Vagina (tissue), 2 donors: ENCODE results near the gene MGA. TPM values are rescaled to one million over a fixed set of nuclear protein-coding genes. Genes with fewer than 3 reads are reported as not detected.

Experiments
- DNase-seq, 2 donors: peaks; one replicate each; pipeline ENCODE4 v3.0.0-alpha.2; 2017; ENCODE audit errors: extremely low spot score in 2 of 2
- H3K27ac ChIP-seq: fragments of 200-600 bp; sonication (generic); one replicate; pipeline ENCODE4 v1.5.1; 2019
- H3K27me3 ChIP-seq: fragments of 200-600 bp; sonication (generic); one replicate; pipeline ENCODE4 v1.5.1; 2019
- H3K36me3 ChIP-seq, 2 donors: fragments of 200-600 bp; sonication (generic); one replicate each; pipeline ENCODE4 v1.5.1; 2017 to 2019
- H3K4me1 ChIP-seq: fragments of 200-600 bp; sonication (generic); one replicate; pipeline ENCODE4 v1.5.1; 2019
- H3K4me3 ChIP-seq, 2 donors: fragments of 200-600 bp; sonication (generic); 1 replicate in 1 of 2; 2 replicates in 1 of 2; pipeline ENCODE4 v1.5.1; 2016 to 2019
- H3K9me3 ChIP-seq: fragments of 200-600 bp; sonication (generic); one replicate; pipeline ENCODE4 v1.5.1; 2019
- POLR2A ChIP-seq, 2 donors: fragments of 450-650 bp; IDR thresholded peaks; one replicate each; pipeline ENCODE4 v1.6.1; 2017; ENCODE audit warnings: antibody characterized with exemption in 2 of 2, mild to moderate bottlenecking in 2 of 2, moderate library complexity in 2 of 2
- POLR2AphosphoS5 ChIP-seq, 2 donors: sonication (generic); formaldehyde crosslinking; IDR thresholded peaks; one replicate each; pipeline ENCODE4 v1.9.0; 2017; ENCODE audit warnings: antibody characterized with exemption in 2 of 2, mild to moderate bottlenecking in 2 of 2, low read depth in 1 of 2; ENCODE audit not compliant: insufficient read depth in 1 of 2
- intact Hi-C: fragments of 100-400 bp; cut with DNase I; formaldehyde crosslinking; loops from one replicate; pipeline ENCODE4 v1.15.1; 2023
- total RNA-seq: library from RNA; depleted of rRNA; stranded (reverse); fragments of >200 nt; gene quantifications from one replicate; pipeline ENCODE4 v1.2.3, GENCODE V29; 2016
- TF ChIP-seq, protein P1 (sequence below), 3 experiments: fragments of 450-650 bp in 2 of 3; fragments of 200-600 bp in 1 of 3; sonication (generic) in 1 of 3; IDR thresholded peaks; one replicate each; pipeline ENCODE4 v1.5.1; 2017 to 2019; ENCODE audit warnings: antibody characterized with exemption in 3 of 3, mild to moderate bottlenecking in 2 of 3, moderate library complexity in 2 of 3

MGA gene
- total RNA-seq, 1 donor from 2014 or later: 44.2 TPM

DNA sequence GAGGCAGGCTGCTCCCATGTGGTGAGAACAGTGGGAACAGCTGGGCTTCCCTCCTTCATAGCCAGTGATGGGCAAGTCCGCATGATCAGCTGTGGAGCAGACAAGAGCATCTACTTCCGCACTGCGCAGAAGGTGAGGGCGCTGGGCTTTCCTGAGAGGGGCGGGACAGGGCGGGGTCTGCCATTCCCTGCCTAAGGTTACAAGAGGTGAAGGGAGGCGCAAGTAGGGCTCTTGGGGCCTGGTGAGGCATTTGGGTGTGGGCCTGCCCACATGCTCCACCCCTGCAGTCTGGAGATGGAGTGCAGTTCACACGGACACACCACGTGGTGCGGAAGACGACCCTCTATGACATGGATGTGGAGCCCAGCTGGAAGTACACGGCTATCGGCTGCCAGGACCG, 157.1 kb downstream of the MGA start:
- no peaks in the 10 kb centered on the region for H3K9me3 ChIP-seq
- H3K4me1 ChIP-seq: no peaks in the 10 kb centered on the region
- no peaks in the 10 kb centered on the region for H3K27me3 ChIP-seq
- H3K27ac ChIP-seq: no peak overlapping the region
- DNase-seq: no peak
- intact Hi-C loops: no loop called here
- TF ChIP-seq POLR2A (IDR thresholded peaks at IDR 0.05): no peak
- TF ChIP-seq, protein P1, sequence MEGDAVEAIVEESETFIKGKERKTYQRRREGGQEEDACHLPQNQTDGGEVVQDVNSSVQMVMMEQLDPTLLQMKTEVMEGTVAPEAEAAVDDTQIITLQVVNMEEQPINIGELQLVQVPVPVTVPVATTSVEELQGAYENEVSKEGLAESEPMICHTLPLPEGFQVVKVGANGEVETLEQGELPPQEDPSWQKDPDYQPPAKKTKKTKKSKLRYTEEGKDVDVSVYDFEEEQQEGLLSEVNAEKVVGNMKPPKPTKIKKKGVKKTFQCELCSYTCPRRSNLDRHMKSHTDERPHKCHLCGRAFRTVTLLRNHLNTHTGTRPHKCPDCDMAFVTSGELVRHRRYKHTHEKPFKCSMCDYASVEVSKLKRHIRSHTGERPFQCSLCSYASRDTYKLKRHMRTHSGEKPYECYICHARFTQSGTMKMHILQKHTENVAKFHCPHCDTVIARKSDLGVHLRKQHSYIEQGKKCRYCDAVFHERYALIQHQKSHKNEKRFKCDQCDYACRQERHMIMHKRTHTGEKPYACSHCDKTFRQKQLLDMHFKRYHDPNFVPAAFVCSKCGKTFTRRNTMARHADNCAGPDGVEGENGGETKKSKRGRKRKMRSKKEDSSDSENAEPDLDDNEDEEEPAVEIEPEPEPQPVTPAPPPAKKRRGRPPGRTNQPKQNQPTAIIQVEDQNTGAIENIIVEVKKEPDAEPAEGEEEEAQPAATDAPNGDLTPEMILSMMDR (IDR thresholded peaks at IDR 0.05): no peak
- TF ChIP-seq POLR2AphosphoS5 (IDR thresholded peaks at IDR 0.05; ENCODE audit: insufficient read depth in 1 of 2, low read depth in 1 of 2): no peak
- H3K36me3 ChIP-seq: peaks cover 0 to 76% of the 10 kb centered on the region in 2 donors
- H3K4me3 ChIP-seq: no peak overlapping the region

DNA sequence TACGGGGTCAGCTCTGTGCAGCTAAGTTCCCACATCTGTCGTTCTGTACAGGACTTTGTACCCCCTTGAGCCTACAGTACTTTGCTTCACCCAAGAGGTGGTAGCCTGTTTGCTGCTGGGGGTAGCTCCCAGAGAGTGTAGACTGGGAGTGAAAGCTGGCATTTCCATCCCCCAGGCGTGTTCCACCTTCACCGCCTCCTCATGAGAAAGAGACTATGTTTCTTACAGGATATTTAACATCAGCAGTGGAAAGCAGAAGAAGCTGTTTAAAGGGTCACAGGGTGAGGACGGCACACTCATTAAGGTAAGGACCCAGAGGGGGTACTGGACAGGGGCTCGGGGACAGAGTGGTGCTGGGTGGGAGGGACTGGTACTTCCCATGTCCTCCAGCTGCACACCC, 157.6 kb downstream of the MGA start:
- Histone ChIP-seq H3K36me3 (peaks cover 0 to 75% of the 10 kb centered on the region in 2 donors), H3K27me3 (no peaks in the 10 kb centered on the region), H3K9me3 (no peaks in the 10 kb centered on the region), H3K27ac (no peak overlapping the region), H3K4me3 (no peak overlapping the region), H3K4me1 (no peaks in the 10 kb centered on the region)
- intact Hi-C loops: no loop called here
- TF ChIP-seq, protein P1 (IDR thresholded peaks at IDR 0.05): no peak
- no peak for TF ChIP-seq POLR2A (IDR thresholded peaks at IDR 0.05)
- TF ChIP-seq POLR2AphosphoS5 (IDR thresholded peaks at IDR 0.05; ENCODE audit: insufficient read depth in 1 of 2, low read depth in 1 of 2): no peak
- DNase-seq: no peak

GRCh38 chr15:41819455-41820050, 159.3 kb downstream of the MGA start:
- Histone ChIP-seq H3K27me3 (no peaks in the 10 kb centered on the region), H3K4me3 (no peak overlapping the region), H3K4me1 (no peaks in the 10 kb centered on the region), H3K36me3 (peaks cover 0 to 76% of the 10 kb centered on the region in 2 donors), H3K27ac (no peak overlapping the region), H3K9me3 (no peaks in the 10 kb centered on the region)
- DNase-seq: no peak
- TF ChIP-seq POLR2A (IDR thresholded peaks at IDR 0.05) (no peak), POLR2AphosphoS5 (IDR thresholded peaks at IDR 0.05; ENCODE audit: insufficient read depth in 1 of 2, low read depth in 1 of 2) (no peak)
- TF ChIP-seq, protein P1 (IDR thresholded peaks at IDR 0.05): no peak
- intact Hi-C loops: no loop called here

DNA sequence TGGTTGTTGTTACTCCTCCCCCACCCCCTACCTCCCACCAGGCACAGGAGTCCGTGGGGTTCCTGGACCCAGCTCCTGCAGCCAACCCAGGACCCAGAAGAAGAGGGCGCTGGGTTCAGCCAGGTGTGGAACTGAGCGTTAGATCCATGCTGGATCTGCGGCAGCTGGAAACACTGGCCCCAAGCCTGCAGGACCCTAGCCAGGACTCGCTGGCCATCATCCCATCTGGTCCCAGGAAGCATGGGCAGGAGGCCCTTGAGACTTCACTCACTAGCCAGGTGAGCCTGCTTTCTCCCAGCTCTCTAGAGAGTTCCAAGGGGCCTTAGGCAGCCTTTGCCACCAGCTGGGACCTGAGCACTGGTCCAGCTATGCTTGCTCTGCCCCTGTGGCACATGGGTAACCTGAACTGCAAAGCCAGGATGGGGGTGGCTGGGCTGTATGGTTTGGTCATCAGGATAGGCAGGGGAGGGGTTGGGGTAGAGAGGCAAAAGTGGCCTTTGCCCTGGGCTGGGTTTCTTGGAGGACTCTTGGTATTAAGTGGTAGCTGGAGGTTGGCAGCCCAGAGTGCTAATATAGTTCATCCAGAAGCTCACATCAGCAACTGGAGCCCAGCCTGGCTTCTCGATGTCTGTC, 160.7 kb downstream of the MGA start:
- TF ChIP-seq, protein P1 (IDR thresholded peaks at IDR 0.05): no peak
- TF ChIP-seq POLR2A (IDR thresholded peaks at IDR 0.05): no peak
- no peak for TF ChIP-seq POLR2AphosphoS5 (IDR thresholded peaks at IDR 0.05; ENCODE audit: insufficient read depth in 1 of 2, low read depth in 1 of 2)
- Histone ChIP-seq H3K27ac (no peak overlapping the region), H3K9me3 (no peaks in the 10 kb centered on the region), H3K36me3 (peaks cover 0 to 79% of the 10 kb centered on the region in 2 donors), H3K27me3 (no peaks in the 10 kb centered on the region), H3K4me3 (no peak overlapping the region), H3K4me1 (no peaks in the 10 kb centered on the region)
- DNase-seq: no peak
- intact Hi-C loops: no loop called here

DNA sequence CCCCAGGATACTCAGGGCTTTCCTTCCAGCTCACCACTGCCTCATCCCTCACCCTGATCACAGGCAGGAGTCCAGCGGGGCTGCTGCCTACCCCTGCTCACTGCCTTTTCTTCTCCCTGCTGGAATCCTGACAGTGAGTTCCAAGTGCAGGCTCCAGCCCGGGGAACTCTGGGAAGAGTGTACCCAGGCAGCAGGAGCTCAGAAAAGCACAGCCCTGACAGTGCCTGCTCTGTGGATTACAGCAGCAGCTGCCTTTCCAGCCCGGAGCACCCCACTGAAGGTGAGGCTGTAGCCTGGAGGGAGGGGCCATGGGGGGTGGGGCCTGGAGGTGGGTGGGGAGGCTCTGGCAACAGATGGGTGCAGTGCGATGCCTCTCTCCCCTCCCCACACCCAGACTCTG, 161.6 kb downstream of the MGA start:
- intact Hi-C loops: no loop called here
- no peak for DNase-seq
- H3K36me3 ChIP-seq: peaks cover 0 to 71% of the 10 kb centered on the region in 2 donors
- H3K4me3 ChIP-seq: no peak overlapping the region
- no peak overlapping the region for H3K27ac ChIP-seq
- H3K4me1 ChIP-seq: no peaks in the 10 kb centered on the region
- no peaks in the 10 kb centered on the region for H3K27me3 ChIP-seq
- no peaks in the 10 kb centered on the region for H3K9me3 ChIP-seq
- TF ChIP-seq POLR2A (IDR thresholded peaks at IDR 0.05) (no peak), POLR2AphosphoS5 (IDR thresholded peaks at IDR 0.05; ENCODE audit: insufficient read depth in 1 of 2, low read depth in 1 of 2) (no peak)
- TF ChIP-seq, protein P1 (IDR thresholded peaks at IDR 0.05): no peak
